Stimulated activated CD8-positive, alpha-beta memory T cell treated with anti-CD3 and anti-CD28 coated beads, Interleukin-4, amount 100 ng/mL, for 48 hours (primary cell): ENCODE measurements around the gene GPR137C.

Experiments
- DNase-seq: peaks from one replicate; pipeline ENCODE4 v3.0.0-alpha.2; 2020

The GPR137C gene, protein sequence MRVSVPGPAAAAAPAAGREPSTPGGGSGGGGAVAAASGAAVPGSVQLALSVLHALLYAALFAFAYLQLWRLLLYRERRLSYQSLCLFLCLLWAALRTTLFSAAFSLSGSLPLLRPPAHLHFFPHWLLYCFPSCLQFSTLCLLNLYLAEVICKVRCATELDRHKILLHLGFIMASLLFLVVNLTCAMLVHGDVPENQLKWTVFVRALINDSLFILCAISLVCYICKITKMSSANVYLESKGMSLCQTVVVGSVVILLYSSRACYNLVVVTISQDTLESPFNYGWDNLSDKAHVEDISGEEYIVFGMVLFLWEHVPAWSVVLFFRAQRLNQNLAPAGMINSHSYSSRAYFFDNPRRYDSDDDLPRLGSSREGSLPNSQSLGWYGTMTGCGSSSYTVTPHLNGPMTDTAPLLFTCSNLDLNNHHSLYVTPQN

DNA sequence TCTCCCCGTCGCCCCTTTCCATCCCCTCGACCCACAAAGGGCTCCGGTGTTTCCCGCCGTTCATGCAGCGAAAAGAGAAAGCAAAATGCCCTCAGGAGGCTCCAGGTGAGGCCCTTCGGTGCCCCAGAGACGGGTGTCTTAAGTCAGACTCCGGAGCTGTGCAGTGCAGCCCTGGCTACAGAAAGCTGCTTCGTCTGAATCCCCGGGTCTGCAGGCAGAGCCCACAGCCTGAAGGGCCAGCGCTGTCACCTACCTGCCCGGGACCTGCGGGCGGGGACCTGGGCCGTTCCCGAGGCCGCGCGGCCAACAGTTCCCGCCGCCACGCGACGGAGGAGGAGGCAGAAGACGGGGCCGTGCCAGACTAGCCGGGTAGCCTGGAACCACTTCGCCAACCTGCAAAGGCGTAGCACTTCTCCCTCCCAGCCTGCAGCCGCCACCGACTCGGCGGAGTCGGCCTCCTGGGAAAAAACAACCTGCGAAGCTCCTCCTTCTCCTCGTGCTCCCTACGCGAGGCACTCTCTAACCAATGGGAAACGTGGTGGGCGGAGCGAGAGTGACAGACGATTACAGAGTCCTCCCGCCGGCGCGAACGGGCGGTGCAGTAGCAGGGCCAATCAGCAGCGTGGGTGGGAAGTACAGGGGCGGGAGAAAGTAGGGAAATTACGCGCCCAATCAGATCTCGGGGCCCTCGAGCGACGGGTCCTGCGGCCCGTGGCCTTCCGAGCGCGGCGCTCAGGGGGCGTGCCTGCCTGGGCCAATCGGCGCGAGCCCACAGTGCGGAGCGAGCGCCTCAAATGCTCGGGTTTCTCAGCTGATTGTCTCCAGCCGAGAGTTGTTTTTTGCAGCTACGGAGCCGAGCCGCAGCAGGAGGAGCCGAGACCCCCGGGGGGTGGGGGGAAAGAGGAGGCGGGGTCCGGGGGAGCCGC lies at the start of gene GPR137C, which contains the start of gene TXNDC16:
GPR137C (plus strand) TSS at position 774 of the 926 bp plus-strand sequence. CDS start 312 bp downstream, outside the sequence.
TXNDC16 (minus strand) TSS at position 443 of the 926 bp plus-strand sequence. CDS start 8,948 bp downstream, outside the sequence.
- peak; percentile 99 for DNase-seq

DNA sequence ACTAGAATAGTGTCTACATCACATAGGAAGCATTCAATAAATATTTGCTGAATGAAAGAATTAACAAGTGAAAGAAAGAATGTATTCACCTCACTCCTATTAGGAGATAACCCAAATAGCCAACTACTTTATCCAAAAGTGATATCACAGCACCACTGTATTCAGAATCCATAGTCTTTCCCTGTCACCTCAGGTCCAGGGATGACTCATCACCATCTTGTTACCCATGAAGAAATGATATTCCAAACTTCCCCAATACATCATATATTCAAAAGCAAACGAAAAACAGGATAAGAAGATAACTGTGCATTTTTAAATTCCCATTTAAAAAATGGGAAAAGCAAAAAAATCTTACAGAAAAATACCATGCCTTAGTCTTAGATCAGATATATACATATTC lies 39.4 kb upstream of the GPR137C start:
- no peak for DNase-seq

DNA sequence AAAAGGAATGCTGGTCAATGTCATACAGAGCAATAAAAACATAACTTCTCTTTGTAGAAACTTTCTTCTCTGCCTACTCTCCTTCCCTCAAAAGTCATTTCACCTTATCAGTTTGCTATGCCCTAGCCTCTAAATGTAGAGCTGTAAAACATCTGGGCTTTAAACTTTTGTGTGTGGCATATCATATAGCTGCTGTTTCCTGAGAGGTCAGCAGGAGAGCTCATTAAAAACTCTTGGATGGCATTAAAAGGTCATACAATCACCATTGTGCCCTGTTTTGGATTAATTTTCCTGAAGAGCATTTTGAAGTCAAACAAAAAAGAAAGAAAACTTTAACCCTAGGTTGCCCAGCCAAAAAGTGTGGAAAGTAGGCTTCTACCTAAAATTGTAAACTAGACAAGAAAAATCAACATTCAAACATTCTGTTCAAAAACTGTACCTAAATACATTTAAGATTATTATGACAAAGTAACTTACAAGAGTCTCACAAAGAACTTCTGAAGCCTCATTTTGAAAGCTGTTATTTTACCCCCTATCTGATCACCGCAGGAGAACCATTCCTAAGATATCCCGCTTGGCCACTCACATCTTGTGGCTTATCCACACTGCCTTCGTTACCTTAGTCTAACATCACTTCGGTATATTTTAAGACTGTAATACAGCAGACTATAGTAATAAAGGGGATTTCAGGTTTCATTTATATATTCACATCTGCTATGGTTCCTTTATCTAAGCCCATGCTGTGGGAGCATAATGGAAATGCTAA lies 38.4 kb upstream of the GPR137C start:
- DNase-seq = no peak

DNA sequence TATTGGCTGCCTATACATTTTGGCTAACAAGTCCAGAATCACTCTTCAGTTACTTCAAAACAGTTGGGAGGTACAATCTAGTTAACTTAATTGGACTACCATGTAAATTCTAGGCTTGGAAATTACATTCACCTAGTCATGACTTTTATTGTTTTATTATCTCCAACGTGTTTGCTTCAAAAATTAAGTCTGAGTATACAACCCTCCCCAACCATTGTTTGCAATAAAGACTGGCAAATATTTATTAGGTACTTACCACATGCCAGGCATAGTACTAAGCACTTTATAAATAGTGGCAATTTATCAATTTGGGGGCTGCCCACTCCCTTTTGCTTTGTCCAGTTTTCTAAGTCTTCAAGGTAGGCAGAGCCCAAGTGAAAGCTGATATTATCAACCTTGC lies 30.6 kb upstream of the GPR137C start:
- no peak for DNase-seq

DNA sequence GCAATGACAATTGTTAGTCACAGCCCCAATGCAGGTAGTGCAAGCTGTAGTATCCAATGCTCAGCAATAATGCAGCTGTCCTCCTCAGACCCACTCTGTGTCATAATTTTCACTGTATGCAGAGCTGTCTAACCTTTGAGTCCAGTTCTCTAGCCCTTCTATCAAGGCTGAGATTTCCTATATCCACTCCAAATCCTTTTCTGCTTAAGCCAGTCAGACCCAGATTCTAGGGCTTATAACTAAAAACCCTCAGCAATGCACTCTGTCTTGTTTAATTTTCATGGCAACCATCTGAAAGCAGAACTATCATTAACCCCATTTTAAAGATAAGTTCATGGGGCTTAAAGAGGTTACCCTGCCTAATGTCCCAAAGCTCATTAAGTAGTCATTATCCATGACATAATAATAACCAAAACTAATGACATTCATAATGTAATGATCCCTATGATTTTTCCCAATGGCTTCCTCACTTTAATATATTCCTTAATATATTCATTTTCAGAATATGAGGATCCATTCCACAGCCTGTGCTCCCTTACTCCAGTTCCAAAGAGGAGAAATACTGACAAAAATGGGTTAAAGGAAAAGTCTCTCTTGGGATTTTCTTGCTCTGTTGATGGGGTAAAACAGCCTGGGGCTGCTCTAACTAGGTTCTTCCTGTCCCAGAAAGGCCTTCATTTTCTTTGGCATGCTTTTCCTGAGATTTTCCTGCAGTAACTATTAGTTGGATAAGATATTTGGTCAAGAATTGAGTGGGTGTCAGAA lies 29.9 kb upstream of the GPR137C start:
- DNase-seq = no peak

DNA sequence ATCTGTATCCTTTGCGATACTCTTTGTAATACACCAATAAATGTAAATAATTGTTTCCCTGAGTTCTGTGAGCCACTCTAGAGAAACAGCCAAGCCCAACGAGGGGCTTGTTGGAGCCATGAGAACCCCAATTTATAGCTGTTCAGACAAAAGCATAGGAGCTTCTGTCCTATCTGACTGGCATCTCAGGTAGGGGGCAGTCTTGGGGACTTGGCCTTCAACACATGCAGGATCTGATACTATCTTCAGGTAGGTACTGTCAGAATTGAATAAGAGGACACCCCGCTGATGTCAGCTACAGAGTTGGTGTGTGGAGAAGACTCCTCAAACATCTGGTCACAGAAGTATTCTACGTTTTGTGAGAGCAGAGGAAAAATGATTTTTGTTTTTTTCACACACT lies 25.6 kb upstream of the GPR137C start:
- DNase-seq = no peak

DNA sequence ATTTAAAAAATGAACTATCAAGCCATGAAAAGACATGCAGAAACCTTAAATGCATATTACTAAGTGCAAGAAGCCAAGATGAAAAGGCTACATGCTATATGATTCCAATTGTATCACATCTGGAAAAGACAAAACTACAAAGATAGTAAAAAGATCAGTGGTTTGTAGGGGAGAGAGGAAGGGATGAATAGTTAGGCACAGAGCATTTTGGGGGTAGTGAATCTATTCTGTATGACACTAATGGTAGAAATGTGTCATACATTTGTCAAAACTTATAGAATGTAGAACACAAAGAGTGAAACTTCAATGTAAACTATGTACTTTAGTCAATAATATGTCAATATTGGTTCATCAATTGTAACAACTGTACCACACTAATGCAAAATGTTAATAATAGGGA lies 21.2 kb upstream of the GPR137C start:
- no peak for DNase-seq

DNA sequence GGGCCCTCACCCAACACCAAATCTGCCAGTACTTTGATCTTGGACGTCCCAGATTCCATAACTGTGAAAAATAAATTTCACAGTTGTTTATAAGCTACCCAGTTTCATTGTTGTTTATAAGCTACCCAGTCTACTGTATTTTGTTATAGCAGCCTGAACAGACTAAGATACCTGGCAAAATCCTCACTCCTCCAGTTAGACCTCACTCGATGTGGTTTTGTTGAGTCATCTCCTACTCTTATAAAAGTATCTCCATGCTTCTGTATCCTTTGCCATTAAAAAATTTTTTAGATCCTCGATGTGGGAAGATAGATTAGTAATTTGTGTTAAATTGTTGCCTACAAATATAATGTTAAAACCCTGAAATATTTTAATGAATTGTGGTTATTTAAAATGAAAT lies 16.4 kb upstream of the GPR137C start:
- DNase-seq = no peak

DNA sequence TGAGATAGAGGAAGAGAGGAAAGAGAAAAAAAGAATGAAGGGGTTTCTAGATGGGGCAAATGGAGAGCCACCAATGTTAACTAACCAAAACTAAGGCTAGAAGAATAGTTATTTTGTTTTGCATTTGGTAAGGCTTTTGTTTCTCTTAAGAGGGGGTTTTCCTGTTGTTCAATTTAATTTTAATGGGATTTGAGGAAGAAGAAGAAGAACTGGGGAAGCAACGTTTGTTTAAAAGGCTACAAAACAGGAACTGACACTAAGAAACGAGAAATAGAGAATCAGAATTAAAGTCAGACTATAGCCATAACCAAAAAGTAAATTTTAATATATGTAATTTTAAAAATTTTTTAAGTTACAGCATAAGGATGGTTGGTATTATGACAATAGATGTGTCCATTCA lies 14.0 kb upstream of the GPR137C start:
- no peak for DNase-seq

DNA sequence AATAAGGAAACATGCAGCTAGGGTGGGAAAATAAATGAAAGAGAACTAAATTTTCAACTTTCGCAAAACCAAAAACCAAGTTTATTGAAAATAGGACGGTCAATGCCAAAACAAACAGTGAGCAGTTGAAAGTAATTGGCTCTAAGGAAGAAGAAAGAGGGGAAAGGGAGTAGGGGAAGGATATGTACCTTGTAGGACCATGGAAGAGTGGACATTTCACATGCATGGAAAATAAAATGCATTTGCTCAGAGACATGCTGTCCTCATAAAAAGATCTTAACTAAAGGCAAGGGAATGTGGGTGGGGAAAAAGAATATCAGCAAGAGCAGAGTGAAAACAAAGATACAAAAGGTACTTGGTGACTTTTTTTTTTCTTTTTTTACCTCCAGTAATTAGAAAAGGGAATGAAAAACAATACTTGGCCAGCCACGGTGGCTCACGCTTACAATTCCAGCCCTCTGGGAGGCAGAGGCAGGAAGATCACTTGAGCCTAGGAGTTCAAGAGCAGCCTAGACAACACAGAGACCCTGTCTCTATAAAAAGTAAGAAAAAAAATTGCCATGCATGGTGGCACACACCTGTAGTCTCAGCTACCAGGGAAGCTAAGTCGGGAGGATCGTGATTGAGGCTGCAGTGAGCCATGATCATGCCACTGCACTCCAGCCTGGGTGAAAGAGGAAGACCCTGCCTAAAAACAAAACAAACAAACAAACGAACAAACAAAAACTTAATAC lies 6.9 kb upstream of the GPR137C start:
- no peak for DNase-seq

DNA sequence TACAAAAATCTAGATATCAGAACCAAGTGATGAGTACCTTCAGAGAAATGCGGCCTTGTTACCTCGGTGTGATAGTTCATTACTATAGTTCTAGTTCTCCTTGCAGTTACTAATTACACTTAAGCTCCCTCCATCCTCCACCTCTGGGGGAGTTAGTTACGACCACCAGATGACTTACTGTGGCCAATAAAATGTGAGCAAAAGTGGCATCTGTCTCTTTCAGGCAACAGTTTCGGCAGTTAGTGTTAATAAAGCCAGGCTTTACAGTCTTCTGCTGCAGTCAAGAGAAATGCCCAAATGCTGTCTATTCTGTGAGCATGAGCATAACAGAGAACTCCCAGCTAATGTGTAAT lies 6.3 kb upstream of the GPR137C start:
- no peak for DNase-seq

DNA sequence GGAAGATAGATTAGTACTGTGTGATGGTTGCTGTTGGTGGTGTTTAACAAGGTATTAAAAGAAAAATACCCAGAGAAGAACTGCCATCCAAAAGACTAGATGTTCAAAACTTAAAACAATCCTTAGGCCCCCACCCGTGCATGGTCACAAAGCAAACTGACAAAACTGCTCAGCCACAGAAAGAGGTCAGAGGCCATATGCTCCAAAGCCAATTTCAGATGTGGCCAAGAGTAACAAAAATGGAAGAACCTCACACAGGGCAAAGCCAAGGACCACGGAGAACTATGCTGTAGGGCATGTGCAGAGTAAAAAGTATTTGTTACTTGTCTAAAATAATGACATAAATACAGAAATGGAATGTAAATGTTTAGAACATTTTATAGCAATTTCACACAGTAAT lies 5.6 kb upstream of the GPR137C start:
- DNase-seq = no peak

DNA sequence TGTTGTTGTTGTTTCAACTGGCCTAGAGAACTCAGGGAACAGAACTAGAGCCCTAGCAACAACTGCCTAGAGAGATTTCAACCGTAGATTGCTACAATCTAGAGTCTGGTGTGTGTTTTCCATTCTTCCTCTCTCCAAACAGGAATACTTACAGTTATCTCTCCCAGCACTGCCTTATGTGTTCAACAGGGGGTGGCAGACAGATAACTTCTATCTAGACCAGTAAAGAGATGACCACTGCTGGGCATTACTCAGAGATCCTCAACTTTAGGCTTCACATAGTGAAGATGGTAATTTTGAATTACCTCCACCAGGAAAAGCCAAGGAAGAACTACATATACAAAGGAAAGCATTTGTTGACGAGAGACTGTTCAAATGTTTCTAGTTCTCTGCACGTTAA lies 5.1 kb upstream of the GPR137C start:
- no peak for DNase-seq

DNA sequence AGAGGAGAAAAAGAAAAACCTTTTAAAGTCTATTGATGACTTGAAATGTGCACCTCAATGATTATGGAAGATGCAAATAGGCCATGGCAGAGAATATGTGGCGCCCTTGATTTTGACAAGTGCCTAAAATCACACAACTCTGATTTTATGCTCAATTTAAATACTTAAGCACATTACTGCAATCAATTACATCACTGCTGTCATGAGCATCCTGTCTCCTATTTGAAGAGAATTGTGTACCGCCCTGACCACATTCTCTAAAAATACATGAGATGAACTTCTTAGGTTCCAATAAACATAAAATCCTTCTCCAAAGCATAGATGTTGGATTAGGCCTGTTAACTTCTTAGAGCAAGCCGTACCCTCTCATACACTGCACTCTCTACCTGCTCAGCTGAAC lies 2.0 kb upstream of the GPR137C start:
- no peak for DNase-seq

DNA sequence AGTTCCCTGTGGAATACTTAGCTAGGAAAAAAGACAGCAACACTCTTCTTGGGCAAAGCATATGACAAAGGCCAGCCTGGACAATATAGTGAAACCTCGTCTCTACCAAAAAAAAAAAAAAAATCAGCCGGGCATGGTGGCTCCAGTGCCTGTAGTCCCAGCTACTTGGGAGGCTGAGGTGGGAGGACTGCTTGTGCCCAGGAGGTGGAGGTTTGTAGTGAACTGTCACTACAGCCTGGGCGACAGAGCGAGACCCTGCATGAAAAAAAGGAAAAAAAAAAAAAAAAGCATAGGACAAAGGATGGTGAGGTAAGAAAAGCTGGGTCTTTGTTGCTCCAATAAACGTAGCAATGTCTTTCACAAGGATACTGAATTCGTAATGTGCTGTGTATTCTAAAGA lies 1.4 kb upstream of the GPR137C start:
- no peak for DNase-seq

DNA sequence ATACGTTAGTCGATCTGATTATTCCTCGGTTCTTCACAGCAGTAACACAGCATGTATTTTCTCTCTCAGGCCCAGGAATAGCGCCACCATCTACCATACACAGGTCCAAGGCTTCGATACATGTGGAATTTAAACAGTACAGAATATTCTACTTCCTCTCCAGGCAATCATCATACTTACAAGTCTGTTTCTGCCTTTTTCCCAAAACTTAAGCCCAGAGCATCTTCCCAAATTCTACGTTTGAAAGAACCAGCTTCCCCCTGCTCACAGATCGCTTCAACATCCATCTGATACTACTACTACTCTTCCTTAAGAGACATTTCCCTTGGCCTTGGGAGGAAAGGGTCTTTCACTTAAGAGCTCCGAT lies 957 bp upstream of the GPR137C start:
- no peak for DNase-seq

DNA sequence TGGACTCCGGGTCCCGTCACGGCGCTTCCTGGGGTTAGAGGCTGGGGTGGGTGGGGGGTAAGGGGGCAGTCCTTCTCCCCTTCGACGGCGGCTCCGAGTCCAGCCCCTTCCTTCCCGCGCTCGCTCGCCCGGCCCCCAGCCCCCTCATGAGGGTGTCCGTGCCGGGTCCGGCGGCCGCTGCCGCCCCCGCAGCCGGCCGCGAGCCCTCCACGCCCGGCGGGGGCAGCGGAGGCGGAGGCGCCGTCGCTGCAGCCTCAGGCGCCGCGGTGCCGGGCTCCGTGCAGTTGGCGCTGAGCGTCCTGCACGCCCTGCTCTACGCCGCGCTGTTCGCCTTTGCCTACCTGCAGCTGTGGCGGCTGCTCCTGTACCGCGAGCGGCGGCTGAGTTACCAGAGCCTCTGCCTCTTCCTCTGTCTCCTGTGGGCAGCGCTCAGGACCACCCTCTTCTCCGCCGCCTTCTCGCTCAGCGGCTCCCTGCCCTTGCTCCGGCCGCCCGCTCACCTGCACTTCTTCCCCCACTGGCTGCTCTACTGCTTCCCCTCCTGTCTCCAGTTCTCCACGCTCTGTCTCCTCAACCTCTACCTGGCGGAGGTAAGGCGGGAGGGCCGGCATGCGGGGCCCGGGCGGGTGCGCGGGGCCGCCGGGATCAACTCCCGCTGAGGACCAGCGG lies 500 bp downstream of the GPR137C start:
- peak; percentile 54 for DNase-seq

DNA sequence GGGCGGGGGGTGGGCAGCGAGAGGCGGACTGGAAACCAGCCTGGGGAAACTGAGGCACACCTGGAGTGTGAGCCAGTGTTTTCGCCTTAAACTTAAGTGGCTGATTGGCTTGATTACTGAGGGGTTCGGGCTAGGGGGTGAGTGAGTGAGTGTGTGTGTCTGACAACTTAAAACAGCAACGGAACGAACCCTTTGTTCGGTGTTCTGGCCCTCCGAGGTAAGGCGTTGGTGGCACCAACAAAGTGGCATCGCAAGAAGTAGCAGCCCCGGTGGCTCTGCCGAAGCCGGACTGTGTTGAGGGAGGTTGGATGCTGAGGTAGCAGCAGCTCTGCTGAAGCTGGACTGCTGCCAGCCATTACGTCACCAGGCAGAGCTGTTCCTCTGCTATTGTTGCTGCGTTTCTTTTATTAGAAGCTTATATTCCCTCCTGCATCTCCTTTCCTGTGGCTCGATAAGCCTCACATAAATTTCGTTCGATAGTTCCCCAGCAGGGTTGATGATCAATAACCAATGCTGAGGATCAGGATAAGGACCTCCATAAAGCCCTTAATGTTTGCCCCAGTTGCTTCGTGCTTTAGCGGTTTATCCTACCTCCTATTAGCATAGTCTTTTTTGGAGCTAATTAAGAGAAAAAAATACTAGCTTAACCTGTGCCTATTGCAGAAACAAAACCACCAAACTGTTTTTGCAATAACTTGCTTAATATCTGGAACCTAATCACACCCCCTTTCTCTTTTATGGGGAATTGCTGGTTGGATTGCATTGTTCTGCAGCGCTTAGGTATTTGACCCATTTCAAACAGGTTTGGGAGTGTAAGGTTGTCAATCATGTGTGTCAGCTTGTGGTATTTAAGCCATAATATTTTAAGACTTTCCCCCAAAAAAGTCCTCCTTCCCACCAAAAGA lies 1.3 kb downstream of the GPR137C start:
- DNase-seq = peak; percentile 83

DNA sequence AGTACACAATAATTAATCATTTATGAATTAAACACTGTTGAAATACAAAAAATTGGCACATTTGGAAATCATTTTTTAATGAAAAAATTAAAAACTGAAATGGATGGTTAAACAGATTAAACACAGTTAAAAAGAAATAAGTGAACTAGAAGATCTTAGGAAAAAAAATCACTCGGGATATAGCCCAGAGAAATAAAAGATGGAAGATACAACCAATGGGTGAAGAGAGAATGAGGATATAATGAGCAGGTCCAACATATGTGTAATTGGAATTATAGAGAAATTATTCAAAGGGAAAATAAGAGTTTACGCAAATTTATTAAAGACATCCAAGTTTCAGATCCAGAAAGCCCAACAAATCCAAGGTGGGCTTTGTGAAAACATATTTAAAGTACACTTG lies 6.1 kb downstream of the GPR137C start:
- no peak for DNase-seq

DNA sequence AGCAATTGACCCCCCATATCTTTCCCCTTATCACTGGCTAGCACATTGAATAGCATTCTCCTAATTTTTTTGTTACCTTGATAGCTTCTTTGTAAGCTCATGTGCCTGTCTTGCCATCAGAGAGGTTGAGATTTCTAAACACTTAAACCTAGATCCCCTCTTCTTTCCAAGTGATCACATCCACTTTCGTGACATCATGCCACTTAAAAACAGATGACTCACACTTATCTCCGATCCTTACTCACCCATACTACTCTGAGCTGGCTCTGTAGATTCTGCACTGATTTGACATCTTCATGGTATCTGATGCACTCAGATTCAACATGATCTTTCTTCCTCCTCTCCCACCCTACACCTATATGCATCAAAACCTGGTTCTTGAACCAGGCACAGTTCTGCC lies 10.5 kb downstream of the GPR137C start:
- DNase-seq = no peak
